ENCODE results near the gene PI16.
"Not testable (repeated sequence)": the region's sequence is repeated elsewhere in the genome, so short reads cannot be mapped to it uniquely, and the experiment has no call there.

Gene PI16

GRCh38 chr6:36929607-36930006 lies 24.9 kb upstream of the PI16 start:
- no peak for DNase-seq

GRCh38 chr6:36930483-36930882 lies 24.1 kb upstream of the PI16 start:
- no peak for DNase-seq

GRCh38 chr6:36933102-36933501 lies 21.4 kb upstream of the PI16 start:
- peak; percentile 50 for DNase-seq

- DNase-seq, result no peak
Measured at GRCh38 chr6:36933519-36933918, 21.0 kb upstream of the PI16 start.

GRCh38 chr6:36934901-36935300 lies 19.6 kb upstream of the PI16 start:
- no peak for DNase-seq

GRCh38 chr6:36936824-36937223 lies 17.7 kb upstream of the PI16 start:
- DNase-seq, result no peak

- DNase-seq, result no peak
Measured at GRCh38 chr6:36937896-36938295, 16.6 kb upstream of the PI16 start.

- DNase-seq, result peak; percentile 100
Measured at GRCh38 chr6:36938536-36938935, 16.0 kb upstream of the PI16 start.

GRCh38 chr6:36939005-36939404 lies 15.5 kb upstream of the PI16 start:
- DNase-seq, result peak; percentile 74

GRCh38 chr6:36940027-36940426 lies 14.5 kb upstream of the PI16 start:
- no peak for DNase-seq

- DNase-seq, result not testable (repeated sequence)
Measured at GRCh38 chr6:36941561-36941960, 13.0 kb upstream of the PI16 start.

GRCh38 chr6:36942329-36942728 lies 12.2 kb upstream of the PI16 start:
- not testable (repeated sequence) for DNase-seq

GRCh38 chr6:36944650-36945049 lies 9.9 kb upstream of the PI16 start:
- DNase-seq, result no peak

- no peak for DNase-seq
Measured at GRCh38 chr6:36945301-36945700, 9.2 kb upstream of the PI16 start.

GRCh38 chr6:36946526-36946925 lies 8.0 kb upstream of the PI16 start:
- DNase-seq, result no peak

GRCh38 chr6:36947570-36948351 lies 6.8 kb upstream of the PI16 start:
- no peak for DNase-seq

GRCh38 chr6:36949076-36949475 lies 5.5 kb upstream of the PI16 start:
- not testable (repeated sequence) for DNase-seq

- DNase-seq, result peak; percentile 26
Measured at GRCh38 chr6:36949636-36950035, 4.9 kb upstream of the PI16 start.

GRCh38 chr6:36953931-36954261 lies 642 bp upstream of the PI16 start:
- DNase-seq, result no peak

- no peak for DNase-seq
Measured at GRCh38 chr6:36955136-36955535, 598 bp downstream of the PI16 start.

GRCh38 chr6:36955671-36956445 lies 1.3 kb downstream of the PI16 start:
- peak; percentile 37 for DNase-seq

- no peak for DNase-seq
Measured at GRCh38 chr6:36956446-36956820, 1.9 kb downstream of the PI16 start.

GRCh38 chr6:36957773-36958271 lies 3.3 kb downstream of the PI16 start:
- DNase-seq, result no peak
